Activated T-cell treated with anti-CD3 and anti-CD28 coated beads for 4 hours (primary cell): ENCODE results near the gene RAB23.

Source experiments
- DNase-seq: peaks from one replicate; pipeline ENCODE4 v3.0.0-alpha.2; 2020

Gene RAB23

GRCh38 chr6:57226221-57226620 lies 4.1 kb upstream of the RAB23 start:
- no peak for DNase-seq

GRCh38 chr6:57224769-57225515 lies 2.8 kb upstream of the RAB23 start:
- DNase-seq = no peak

- DNase-seq = no peak
Observed at GRCh38 chr6:57222743-57223077, 603 bp upstream of the RAB23 start.

- peak; percentile 31 for DNase-seq
Observed at GRCh38 chr6:57221191-57221935, 744 bp downstream of the RAB23 start.

- DNase-seq = no peak
Observed at GRCh38 chr6:57220083-57220703, 1.9 kb downstream of the RAB23 start.

- no peak for DNase-seq
Observed at GRCh38 chr6:57217270-57217669, 4.8 kb downstream of the RAB23 start.

- no peak for DNase-seq
Observed at GRCh38 chr6:57216235-57217101, 5.6 kb downstream of the RAB23 start.

GRCh38 chr6:57215260-57215659 lies 6.8 kb downstream of the RAB23 start:
- no peak for DNase-seq

GRCh38 chr6:57210060-57210459 lies 12.0 kb downstream of the RAB23 start:
- no peak for DNase-seq

GRCh38 chr6:57209030-57209429 lies 13.1 kb downstream of the RAB23 start:
- DNase-seq = no peak

GRCh38 chr6:57207872-57208271 lies 14.2 kb downstream of the RAB23 start:
- DNase-seq = no peak

GRCh38 chr6:57207141-57207540 lies 15.0 kb downstream of the RAB23 start:
- no peak for DNase-seq

- no peak for DNase-seq
Observed at GRCh38 chr6:57205550-57206328, 16.4 kb downstream of the RAB23 start.

GRCh38 chr6:57201718-57202117 lies 20.4 kb downstream of the RAB23 start:
- DNase-seq = no peak

GRCh38 chr6:57198926-57199636 lies 23.0 kb downstream of the RAB23 start:
- DNase-seq = no peak

GRCh38 chr6:57195457-57195856 lies 26.6 kb downstream of the RAB23 start:
- DNase-seq = no peak

- no peak for DNase-seq
Observed at GRCh38 chr6:57193177-57193576, 28.9 kb downstream of the RAB23 start.

- no peak for DNase-seq
Observed at GRCh38 chr6:57190140-57190539, 32.0 kb downstream of the RAB23 start.

GRCh38 chr6:57183336-57183735 lies 38.8 kb downstream of the RAB23 start:
- no peak for DNase-seq

GRCh38 chr6:57182017-57182432 lies 40.1 kb downstream of the RAB23 start:
- no peak for DNase-seq

GRCh38 chr6:57180596-57180995 lies 41.5 kb downstream of the RAB23 start:
- no peak for DNase-seq
